SK-N-SH treated with all-trans-retinoic acid at 6 μM for 48 hours (cell line): Measurements from ENCODE around the gene CALML3.

Experiments used
- ATAC-seq: fragments of 200-7000 bp; cut with Tn5 transposase; 3 replicates; pipeline ENCODE4 v1.9.1; 2020; ENCODE audit warnings: mild to moderate bottlenecking, moderate library complexity
- ARNTL ChIP-seq: fragments of 450-650 bp; formaldehyde crosslinking; IDR thresholded peaks from 2 replicates; pipeline ENCODE4 v1.5.0; 2020; ENCODE audit warnings: low read depth, mild to moderate bottlenecking, moderate library complexity, borderline replicate concordance
- CSDC2 ChIP-seq: fragments of 250-450 bp; sonication (Bioruptor Pico); IDR thresholded peaks from 2 replicates; pipeline ENCODE4 v1.5.0; 2020; ENCODE audit warnings: mild to moderate bottlenecking, moderate library complexity
- ESRRG ChIP-seq: fragments of 250-450 bp; sonication (Bioruptor Pico); IDR thresholded peaks from 2 replicates; pipeline ENCODE4 v1.6.1; 2021; ENCODE audit warnings: mild to moderate bottlenecking
- GLIS3 ChIP-seq: fragments of 250-450 bp; sonication (Bioruptor Pico); IDR thresholded peaks from 2 replicates; pipeline ENCODE4 v1.5.0; 2020; ENCODE audit warnings: mild to moderate bottlenecking, moderate library complexity
- ISL1 ChIP-seq: fragments of 250-450 bp; sonication (Bioruptor Pico); IDR thresholded peaks from 2 replicates; pipeline ENCODE4 v2.1.2; 2022; ENCODE audit warnings: mild to moderate bottlenecking, moderate library complexity
- POU6F1 ChIP-seq: fragments of 250-450 bp; sonication (Bioruptor Pico); IDR thresholded peaks from 2 replicates; pipeline ENCODE4 v1.8.0; 2021; ENCODE audit warnings: low read depth, mild to moderate bottlenecking, moderate library complexity, borderline replicate concordance
- RARB ChIP-seq: fragments of 250-450 bp; sonication (Bioruptor Pico); IDR thresholded peaks from 2 replicates; pipeline ENCODE4 v1.8.0; 2021; ENCODE audit warnings: mild to moderate bottlenecking, moderate library complexity
- SNAI2 ChIP-seq: fragments of 250-450 bp; sonication (Bioruptor Pico); IDR thresholded peaks from 2 replicates; pipeline ENCODE4 v1.5.0; 2020; ENCODE audit warnings: mild to moderate bottlenecking, moderate library complexity
- TCF4 ChIP-seq: fragments of 250-450 bp; sonication (Bioruptor Pico); IDR thresholded peaks from 2 replicates; pipeline ENCODE4 v1.8.0; 2021; ENCODE audit warnings: mild to moderate bottlenecking, moderate library complexity, borderline replicate concordance
- ZFP3 ChIP-seq: fragments of 250-450 bp; sonication (Bioruptor Pico); IDR thresholded peaks from 2 replicates; pipeline ENCODE4 v1.5.0; 2020; ENCODE audit warnings: mild to moderate bottlenecking, moderate library complexity
- ZFP30 ChIP-seq: fragments of 450-650 bp; formaldehyde crosslinking; IDR thresholded peaks from 2 replicates; pipeline ENCODE4 v1.5.0; 2022; ENCODE audit warnings: mild to moderate bottlenecking, moderate library complexity
- ZNF565 ChIP-seq: fragments of 450-650 bp; formaldehyde crosslinking; conservative IDR thresholded peaks from 2 replicates; pipeline ENCODE4 v1.5.0; 2020; ENCODE audit warnings: low read depth, mild to moderate bottlenecking, moderate library complexity
- TF ChIP-seq, protein P1 (sequence below): fragments of 250-450 bp; sonication (Bioruptor Pico); IDR thresholded peaks from 2 replicates; pipeline ENCODE4 v1.8.0; 2020; ENCODE audit warnings: mild to moderate bottlenecking, moderate library complexity, borderline replicate concordance
- TF ChIP-seq, protein P2 (sequence below): fragments of 250-450 bp; sonication (Bioruptor Pico); IDR thresholded peaks from 2 replicates; pipeline ENCODE4 v1.5.1; 2020; ENCODE audit warnings: low read depth, mild to moderate bottlenecking, moderate library complexity
- TF ChIP-seq, protein P3 (sequence below): fragments of 250-450 bp; sonication (Bioruptor Pico); IDR thresholded peaks from 2 replicates; pipeline ENCODE4 v1.5.0; 2020; ENCODE audit warnings: mild to moderate bottlenecking, moderate library complexity

The CALML3 gene

GRCh38 chr10:5560817-5561703 lies 36.3 kb downstream of the CALML3 start:
- TF ChIP-seq GLIS3 (CRISPR knock-in tag) (no peak), ARNTL (CRISPR knock-in tag) (no peak), TCF4 (no peak), ZFP30 (CRISPR knock-in tag) (no peak), POU6F1 (CRISPR knock-in tag) (no peak)
- TF ChIP-seq, protein P1, sequence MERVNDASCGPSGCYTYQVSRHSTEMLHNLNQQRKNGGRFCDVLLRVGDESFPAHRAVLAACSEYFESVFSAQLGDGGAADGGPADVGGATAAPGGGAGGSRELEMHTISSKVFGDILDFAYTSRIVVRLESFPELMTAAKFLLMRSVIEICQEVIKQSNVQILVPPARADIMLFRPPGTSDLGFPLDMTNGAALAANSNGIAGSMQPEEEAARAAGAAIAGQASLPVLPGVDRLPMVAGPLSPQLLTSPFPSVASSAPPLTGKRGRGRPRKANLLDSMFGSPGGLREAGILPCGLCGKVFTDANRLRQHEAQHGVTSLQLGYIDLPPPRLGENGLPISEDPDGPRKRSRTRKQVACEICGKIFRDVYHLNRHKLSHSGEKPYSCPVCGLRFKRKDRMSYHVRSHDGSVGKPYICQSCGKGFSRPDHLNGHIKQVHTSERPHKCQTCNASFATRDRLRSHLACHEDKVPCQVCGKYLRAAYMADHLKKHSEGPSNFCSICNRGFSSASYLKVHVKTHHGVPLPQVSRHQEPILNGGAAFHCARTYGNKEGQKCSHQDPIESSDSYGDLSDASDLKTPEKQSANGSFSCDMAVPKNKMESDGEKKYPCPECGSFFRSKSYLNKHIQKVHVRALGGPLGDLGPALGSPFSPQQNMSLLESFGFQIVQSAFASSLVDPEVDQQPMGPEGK (CRISPR knock-in tag) = no peak
- TF ChIP-seq, protein P2, sequence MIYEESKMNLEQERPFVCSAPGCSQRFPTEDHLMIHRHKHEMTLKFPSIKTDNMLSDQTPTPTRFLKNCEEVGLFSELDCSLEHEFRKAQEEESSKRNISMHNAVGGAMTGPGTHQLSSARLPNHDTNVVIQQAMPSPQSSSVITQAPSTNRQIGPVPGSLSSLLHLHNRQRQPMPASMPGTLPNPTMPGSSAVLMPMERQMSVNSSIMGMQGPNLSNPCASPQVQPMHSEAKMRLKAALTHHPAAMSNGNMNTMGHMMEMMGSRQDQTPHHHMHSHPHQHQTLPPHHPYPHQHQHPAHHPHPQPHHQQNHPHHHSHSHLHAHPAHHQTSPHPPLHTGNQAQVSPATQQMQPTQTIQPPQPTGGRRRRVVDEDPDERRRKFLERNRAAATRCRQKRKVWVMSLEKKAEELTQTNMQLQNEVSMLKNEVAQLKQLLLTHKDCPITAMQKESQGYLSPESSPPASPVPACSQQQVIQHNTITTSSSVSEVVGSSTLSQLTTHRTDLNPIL = no peak
- ATAC-seq = no peak

DNA sequence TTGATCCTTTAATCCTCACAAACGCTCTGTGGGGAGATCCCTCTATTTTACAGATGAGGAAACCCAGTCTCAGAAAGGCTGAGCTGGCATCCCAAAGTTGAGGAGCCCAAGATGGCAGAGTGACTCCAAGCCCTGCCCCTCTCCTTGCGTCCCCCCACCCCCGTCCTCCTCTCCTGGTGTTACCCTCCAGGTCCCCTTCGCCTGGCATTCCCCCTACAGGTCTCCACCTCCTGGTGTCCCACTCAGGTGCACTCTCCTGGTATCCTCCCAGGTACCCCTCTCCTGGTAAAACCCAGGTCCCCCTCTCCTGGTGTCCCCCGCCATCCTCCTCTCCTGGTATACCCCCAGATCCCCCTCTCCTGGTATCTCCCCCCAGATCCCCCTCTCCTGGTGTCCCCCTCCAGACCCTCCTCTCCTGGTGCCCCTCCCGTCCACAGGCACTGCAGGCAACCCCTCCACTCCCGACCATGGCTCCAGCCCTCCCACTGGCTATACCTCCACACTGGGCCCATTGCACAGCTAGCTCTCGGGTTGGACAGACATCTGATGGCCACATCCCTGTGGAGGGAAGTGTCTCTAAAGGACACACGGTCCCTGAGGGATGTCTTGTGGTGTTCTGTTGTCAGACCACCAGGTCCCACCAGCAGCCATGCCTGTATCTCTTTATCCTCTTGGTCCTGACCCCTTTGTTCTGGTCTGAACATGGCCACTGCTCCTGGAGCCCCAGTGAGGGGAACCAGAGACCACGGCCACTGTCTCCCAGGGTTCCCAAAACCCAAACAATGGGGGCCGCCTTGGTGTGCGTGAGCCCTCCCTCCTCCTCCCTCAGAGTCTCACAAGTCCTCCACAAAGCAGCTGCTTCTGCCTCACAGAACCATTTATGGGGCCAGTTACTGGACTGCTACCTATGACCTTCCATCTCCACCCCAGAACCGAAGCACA lies 37.2 kb downstream of the CALML3 start:
- no peak for ATAC-seq
- TF ChIP-seq ZFP3 = no peak
- TF ChIP-seq, protein P3, sequence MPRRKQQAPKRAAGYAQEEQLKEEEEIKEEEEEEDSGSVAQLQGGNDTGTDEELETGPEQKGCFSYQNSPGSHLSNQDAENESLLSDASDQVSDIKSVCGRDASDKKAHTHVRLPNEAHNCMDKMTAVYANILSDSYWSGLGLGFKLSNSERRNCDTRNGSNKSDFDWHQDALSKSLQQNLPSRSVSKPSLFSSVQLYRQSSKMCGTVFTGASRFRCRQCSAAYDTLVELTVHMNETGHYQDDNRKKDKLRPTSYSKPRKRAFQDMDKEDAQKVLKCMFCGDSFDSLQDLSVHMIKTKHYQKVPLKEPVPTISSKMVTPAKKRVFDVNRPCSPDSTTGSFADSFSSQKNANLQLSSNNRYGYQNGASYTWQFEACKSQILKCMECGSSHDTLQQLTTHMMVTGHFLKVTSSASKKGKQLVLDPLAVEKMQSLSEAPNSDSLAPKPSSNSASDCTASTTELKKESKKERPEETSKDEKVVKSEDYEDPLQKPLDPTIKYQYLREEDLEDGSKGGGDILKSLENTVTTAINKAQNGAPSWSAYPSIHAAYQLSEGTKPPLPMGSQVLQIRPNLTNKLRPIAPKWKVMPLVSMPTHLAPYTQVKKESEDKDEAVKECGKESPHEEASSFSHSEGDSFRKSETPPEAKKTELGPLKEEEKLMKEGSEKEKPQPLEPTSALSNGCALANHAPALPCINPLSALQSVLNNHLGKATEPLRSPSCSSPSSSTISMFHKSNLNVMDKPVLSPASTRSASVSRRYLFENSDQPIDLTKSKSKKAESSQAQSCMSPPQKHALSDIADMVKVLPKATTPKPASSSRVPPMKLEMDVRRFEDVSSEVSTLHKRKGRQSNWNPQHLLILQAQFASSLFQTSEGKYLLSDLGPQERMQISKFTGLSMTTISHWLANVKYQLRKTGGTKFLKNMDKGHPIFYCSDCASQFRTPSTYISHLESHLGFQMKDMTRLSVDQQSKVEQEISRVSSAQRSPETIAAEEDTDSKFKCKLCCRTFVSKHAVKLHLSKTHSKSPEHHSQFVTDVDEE (CRISPR knock-in tag) = no peak
- no peak for TF ChIP-seq ZFP30 (CRISPR knock-in tag)
- TF ChIP-seq, protein P2 = no peak
- TF ChIP-seq SNAI2 (CRISPR knock-in tag) = no peak
- TF ChIP-seq ISL1 (CRISPR knock-in tag) = no peak
- no peak for TF ChIP-seq RARB (CRISPR knock-in tag)
- no peak for TF ChIP-seq ESRRG

DNA sequence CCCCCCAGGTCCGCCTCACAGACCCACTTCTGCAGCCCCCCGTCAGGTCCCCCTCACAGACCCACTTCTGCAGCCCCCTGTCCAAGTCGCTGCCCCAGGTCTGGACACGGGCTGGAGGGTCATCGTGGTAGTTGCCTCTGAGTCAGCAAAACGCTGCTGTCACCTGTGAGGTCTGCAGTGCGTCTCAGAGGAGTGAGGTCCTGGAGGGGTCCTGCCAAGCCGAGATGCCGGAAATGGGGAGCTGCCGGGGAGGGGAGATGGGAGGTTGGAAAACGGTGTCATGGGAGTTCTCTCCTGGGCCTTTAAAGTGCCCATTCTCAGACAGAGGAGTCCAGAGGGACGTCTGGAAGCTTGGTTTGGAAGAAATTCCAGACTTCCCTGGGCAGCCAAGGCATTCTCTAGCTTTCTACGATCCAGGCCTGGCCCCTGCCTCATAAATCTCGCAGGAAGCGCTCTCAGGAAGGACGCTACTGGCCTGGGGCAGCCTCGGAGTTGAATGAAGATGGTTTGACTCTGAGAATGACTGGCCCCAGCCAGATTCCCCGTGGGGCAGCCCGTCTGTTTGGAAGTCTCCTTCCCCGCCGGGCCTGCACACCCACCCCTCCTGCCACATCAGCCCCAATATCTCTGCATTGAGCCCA lies 38.7 kb downstream of the CALML3 start:
- TF ChIP-seq ZNF565 (CRISPR knock-in tag) (no peak), ARNTL (CRISPR knock-in tag) (no peak), CSDC2 (CRISPR knock-in tag) (no peak), ZFP30 (CRISPR knock-in tag) (no peak)
- TF ChIP-seq, protein P2 = no peak
- ATAC-seq = no peak; the same call in 2 of the 3 replicates
